K562 (cell line): Measurements from ENCODE around the gene SESN2. TPM values are rescaled to one million over a fixed set of nuclear protein-coding genes. Genes with fewer than 3 reads are reported as not detected.
A peak's percentile ranks its signal among the peaks of the same experiment; 100 is the strongest.

Experiments
- ATF4 ChIP-seq: fragments of 450-650 bp; formaldehyde crosslinking; IDR thresholded peaks from 2 replicates; pipeline ENCODE4 v1.4.0; 2022; ENCODE audit warnings: mild to moderate bottlenecking, moderate library complexity
- BRD4 ChIP-seq: fragments of 200-600 bp; sonication (generic); IDR thresholded peaks from 2 replicates; pipeline ENCODE4 v1.6.1; 2017; ENCODE audit warnings: inconsistent platforms
- EGR1 ChIP-seq: fragments of 450-650 bp; conservative IDR thresholded peaks from 2 replicates; pipeline ENCODE4 v1.6.1; 2017; ENCODE audit warnings: mild to moderate bottlenecking
- EP400 ChIP-seq: fragments of 450-650 bp; IDR thresholded peaks from 2 replicates; pipeline ENCODE4 v1.6.1; 2017; ENCODE audit warnings: antibody characterized with exemption, mild to moderate bottlenecking, moderate library complexity
- FOSL1 ChIP-seq: fragments of 200-800 bp; sonication (Bioruptor generic); conservative IDR thresholded peaks from 2 replicates; pipeline ENCODE4 v1.6.1; 2016; ENCODE audit warnings: missing genetic modification characterization, missing compliant biosample characterization
- HCFC1 ChIP-seq: IDR thresholded peaks from 2 replicates; pipeline ENCODE4 v1.6.1; 2012; ENCODE audit warnings: low read depth, low read length, improper control_type of control experiment
- MAFF ChIP-seq: IDR thresholded peaks from 2 replicates; pipeline ENCODE4 v1.6.1; 2012; ENCODE audit warnings: low read length, improper control_type of control experiment
- NCOA2 ChIP-seq, 2 experiments: fragments of 450-650 bp; IDR thresholded peaks; 2 replicates each; pipeline ENCODE4 v1.6.1; 2018; ENCODE audit warnings: mild to moderate bottlenecking in 2 of 2, moderate library complexity in 1 of 2; ENCODE audit not compliant: partially characterized antibody in 2 of 2
- NR3C1 ChIP-seq: sonication (generic); formaldehyde crosslinking; IDR thresholded peaks from 2 replicates; pipeline ENCODE4 v1.8.1; 2022; ENCODE audit warnings: missing genetic modification reagents
- PHB2 ChIP-seq: fragments of 450-650 bp; IDR thresholded peaks from 2 replicates; pipeline ENCODE4 v1.6.1; 2017; ENCODE audit warnings: low read depth
- RAD21 ChIP-seq, 2 experiments: fragments of 250-450 bp in 1 of 2; fragments of 450-650 bp in 1 of 2; sonication (Bioruptor Pico) in 1 of 2; formaldehyde crosslinking in 1 of 2; IDR thresholded peaks in 1 of 2; conservative IDR thresholded peaks in 1 of 2; 2 replicates each; pipeline versions ENCODE4 v1.4.0 to v1.8.0; 2020 to 2022; ENCODE audit warnings: mild to moderate bottlenecking in 2 of 2, moderate library complexity in 1 of 2
- SP2 ChIP-seq: IDR thresholded peaks from 2 replicates; pipeline ENCODE4 v1.6.1; 2011; ENCODE audit warnings: mild to moderate bottlenecking, low read depth, low read length, moderate library complexity; ENCODE audit not compliant: poor library complexity, severe bottlenecking; ENCODE audit errors: extremely low read depth
- TAF1 ChIP-seq: IDR thresholded peaks from 2 replicates; pipeline ENCODE4 v1.6.1; 2011; ENCODE audit warnings: mild to moderate bottlenecking, low read length, moderate library complexity; ENCODE audit not compliant: insufficient read depth, control insufficient read depth, severe bottlenecking; ENCODE audit errors: extremely low read depth
- TCF3 ChIP-seq: sonication (generic); formaldehyde crosslinking; IDR thresholded peaks from 2 replicates; pipeline ENCODE4 v1.4.0; 2020; ENCODE audit warnings: mild to moderate bottlenecking, missing genetic modification reagents
- TRIM25 ChIP-seq: fragments of 450-650 bp; IDR thresholded peaks from 2 replicates; pipeline ENCODE4 v1.7.0; 2016; ENCODE audit warnings: borderline replicate concordance
- ZBTB26 ChIP-seq: fragments of 450-650 bp; formaldehyde crosslinking; IDR thresholded peaks from 2 replicates; pipeline ENCODE4 v1.4.0; 2022; ENCODE audit warnings: missing genetic modification characterization
- ZBTB33 ChIP-seq: sonication (generic); formaldehyde crosslinking; IDR thresholded peaks from 2 replicates; pipeline ENCODE4 v1.8.1; 2023; ENCODE audit warnings: mild to moderate bottlenecking, missing genetic modification reagents
- ZC3H4 ChIP-seq: sonication (generic); formaldehyde crosslinking; IDR thresholded peaks from 2 replicates; pipeline ENCODE4 v1.9.0; 2021; ENCODE audit warnings: missing genetic modification reagents, borderline replicate concordance
- ZNF232 ChIP-seq: sonication (generic); formaldehyde crosslinking; IDR thresholded peaks from 2 replicates; pipeline ENCODE4 v1.8.0; 2022; ENCODE audit warnings: mild to moderate bottlenecking, missing genetic modification reagents
- polyA plus RNA-seq, 8 experiments: library from polyadenylated mRNA; depleted of rRNA in 4 of 8; stranded (reverse) in 5 of 8; unstranded in 3 of 8; fragments of >200 nt; fragmentation: Nextera tagmentation in 2 of 8; fragmentation: Illumina TruSeq in 1 of 8; extraction: Ambion mirVana in 2 of 8; extraction: Trizol in 1 of 8; gene quantifications; 2 replicates each; pipeline versions ENCODE4 v1.2.1 to v1.2.3, GENCODE V29; 2011 to 2014; ENCODE audit warnings: inconsistent platforms in 1 of 8, missing spikeins in 1 of 8
- total RNA-seq, 7 experiments: library from RNA; depleted of rRNA in 6 of 7; stranded (reverse); fragments of >200 nt in 6 of 7; fragmentation: Illumina TruSeq in 2 of 7; extraction: Trizol in 2 of 7; gene quantifications; 2 replicates each; pipeline versions ENCODE4 v1.2.1 to v1.2.3, GENCODE V29; 2011 to 2021; ENCODE audit warnings: low replicate concordance in 1 of 7

The SESN2 gene
- total and polyA plus RNA-seq, 9 of the 15 experiments (the other 6 are each of a cell fraction or from before 2014, with no cell fraction given): 3.7 to 71.3 (median 16.8) TPM

- TF ChIP-seq ATF4 (CRISPR knock-in tag) (no peak), SP2 (no peak), FOSL1 (tag) (0 out of 2 replicates have a peak, but pooled peaks have one; percentile 4), ZBTB26 (CRISPR knock-in tag) (no peak), NCOA2 (IDR thresholded peaks at IDR 0.05; ENCODE audit: partially characterized antibody in 2 of 2) (no peak), TCF3 (CRISPR knock-in tag) (0 out of 2 replicates have a peak, but pooled peaks have one; percentile 14), BRD4 (no peak; the same call in 1 of the 2 replicates), NR3C1 (CRISPR knock-in tag) (no peak), EP400 (no peak), ZBTB33 (CRISPR knock-in tag) (0 out of 2 replicates have a peak, but pooled peaks have one; percentile 3), RAD21 (CRISPR knock-in tag; conservative IDR thresholded peaks at IDR 0.05 in 1 of 2, IDR thresholded peaks at IDR 0.05 in 1 of 2) (peak in 1 of 2 experiments; percentile 7; a peak in 1 of 4 replicates), EGR1 (no peak), ZC3H4 (CRISPR knock-in tag) (0 out of 2 replicates have a peak, but pooled peaks have one; percentile 19), ZNF232 (CRISPR knock-in tag) (no peak), MAFF (no peak), TAF1 (no peak), HCFC1 (no peak), PHB2 (peak; percentile 3; the same call in 1 of the 2 replicates), TRIM25 (no peak; the same call in 1 of the 2 replicates)
Measured at GRCh38 chr1:28329395-28330153, 70.3 kb downstream of the SESN2 start (continued).
